Keratinocyte (primary cell): ENCODE data around the gene LTBR. TPM values are rescaled to one million over a fixed set of nuclear protein-coding genes. Genes with fewer than 3 reads are reported as not detected.
A peak's percentile ranks its signal among the peaks of the same experiment; 100 is the strongest.

Experiments
- DNase-seq: peaks from one replicate; pipeline ENCODE4 v3.0.0-alpha.2; 2011; ENCODE audit warnings: low read depth, missing footprints, low spot score
- FAIRE-seq: peaks from 2 replicates; lab custom pipeline; 2011; peaks lifted over from hg19 to GRCh38; lab: Jason Lieb, UNC
- H2AFZ ChIP-seq: 2 replicates; pipeline ENCODE4 v1.6.0; 2012; ENCODE audit warnings: low read length, control low read depth, inconsistent platforms; ENCODE audit not compliant: control insufficient read depth
- H3K27ac ChIP-seq: 2 replicates; pipeline ENCODE4 v1.5.1; 2011; ENCODE audit warnings: low read length; ENCODE audit not compliant: control insufficient read depth, insufficient read depth
- H3K27me3 ChIP-seq: 3 replicates; pipeline ENCODE4 v1.6.0; 2011; ENCODE audit warnings: low read length; ENCODE audit not compliant: control insufficient read depth, insufficient read depth; ENCODE audit errors: extremely low read depth
- H3K36me3 ChIP-seq, 2 experiments: 2 replicates in 1 of 2; 3 replicates in 1 of 2; pipeline ENCODE4 v1.5.1; 2011; ENCODE audit warnings: low read length in 2 of 2, mild to moderate bottlenecking in 1 of 2; ENCODE audit not compliant: control insufficient read depth in 2 of 2, insufficient read depth in 2 of 2; ENCODE audit errors: extremely low read depth in 1 of 2
- H3K4me1 ChIP-seq: 3 replicates; pipeline ENCODE4 v1.5.1; 2011; ENCODE audit warnings: low read length; ENCODE audit not compliant: control insufficient read depth, insufficient read depth; ENCODE audit errors: extremely low read depth
- H3K4me2 ChIP-seq: 3 replicates; pipeline ENCODE4 v1.6.0; 2011; ENCODE audit warnings: low read depth, low read length; ENCODE audit not compliant: control insufficient read depth, insufficient read depth; ENCODE audit errors: extremely low read depth
- H3K4me3 ChIP-seq, 3 experiments: fragments of 200-600 bp in 1 of 3; sonication (generic) in 1 of 3; 2 replicates in 2 of 3; 3 replicates in 1 of 3; pipeline ENCODE4 v1.5.1; 2011 to 2016; ENCODE audit warnings: low read length in 3 of 3, mild to moderate bottlenecking in 3 of 3, control low read depth in 2 of 3, inconsistent platforms in 1 of 3, low read depth in 1 of 3, mixed read lengths in 1 of 3, mixed run types in 1 of 3, moderate library complexity in 1 of 3; ENCODE audit not compliant: control insufficient read depth in 2 of 3, insufficient read depth in 2 of 3; ENCODE audit errors: extremely low read depth in 1 of 3
- H3K79me2 ChIP-seq: 2 replicates; pipeline ENCODE4 v1.6.0; 2012; ENCODE audit warnings: low read length; ENCODE audit not compliant: control insufficient read depth, insufficient read depth
- H3K9ac ChIP-seq: 3 replicates; pipeline ENCODE4 v1.6.0; 2011; ENCODE audit warnings: low read length; ENCODE audit not compliant: control insufficient read depth, insufficient read depth; ENCODE audit errors: extremely low read depth
- H3K9me1 ChIP-seq: 3 replicates; pipeline ENCODE4 v1.6.0; 2011; ENCODE audit warnings: low read length; ENCODE audit not compliant: control insufficient read depth, insufficient read depth; ENCODE audit errors: extremely low read depth
- H3K9me3 ChIP-seq: 2 replicates; pipeline ENCODE4 v1.5.1; 2012; ENCODE audit warnings: low read depth, low read length; ENCODE audit not compliant: control insufficient read depth
- H4K20me1 ChIP-seq: 3 replicates; pipeline ENCODE4 v1.6.0; 2011; ENCODE audit warnings: low read length; ENCODE audit not compliant: control insufficient read depth, insufficient read depth; ENCODE audit errors: extremely low read depth
- EZH2 ChIP-seq: IDR thresholded peaks from one replicate; pipeline ENCODE4 v1.6.1; 2012; ENCODE audit warnings: inconsistent platforms, mild to moderate bottlenecking, low read length, moderate library complexity
- dilution Hi-C: fragments of 300-500 bp; cut with MboI; formaldehyde crosslinking; loops from one replicate; pipeline ENCODE4 v1.7.0; 2020; ENCODE audit warnings: low sequenced_read_pairs; ENCODE audit not compliant: extremely low pct_ligation_motif_present
- polyA plus RNA-seq, 5 experiments: library from polyadenylated mRNA; depleted of rRNA in 3 of 5; stranded (reverse) in 3 of 5; stranded (forward) in 1 of 5; unstranded in 1 of 5; fragments of >200 nt; gene quantifications; 1 replicate in 1 of 5; 2 replicates in 3 of 5; 3 replicates in 1 of 5; pipeline versions ENCODE4 v1.2.1 to v1.2.3, GENCODE V29; 2011 to 2012; ENCODE audit warnings: missing spikeins in 2 of 5, low read depth in 1 of 5, low replicate concordance in 1 of 5
- TF ChIP-seq, protein P1 (sequence below), 3 experiments: IDR thresholded peaks in 1 of 3; conservative IDR thresholded peaks in 1 of 3; optimal IDR thresholded peaks in 1 of 3; 2 replicates in 2 of 3; 3 replicates in 1 of 3; pipeline versions ENCODE3 to v1.5.1; 2011; ENCODE audit warnings: low read length in 3 of 3, mild to moderate bottlenecking in 3 of 3, moderate library complexity in 2 of 3, control low read depth in 1 of 3, inconsistent platforms in 1 of 3; ENCODE audit not compliant: insufficient read depth in 2 of 3; ENCODE audit errors: extremely low read depth in 1 of 3

The LTBR gene
- polyA plus RNA-seq, 1 donor (not counting 4 experiments of a cell fraction or from before 2014, with no cell fraction given): 42.7 TPM

DNA sequence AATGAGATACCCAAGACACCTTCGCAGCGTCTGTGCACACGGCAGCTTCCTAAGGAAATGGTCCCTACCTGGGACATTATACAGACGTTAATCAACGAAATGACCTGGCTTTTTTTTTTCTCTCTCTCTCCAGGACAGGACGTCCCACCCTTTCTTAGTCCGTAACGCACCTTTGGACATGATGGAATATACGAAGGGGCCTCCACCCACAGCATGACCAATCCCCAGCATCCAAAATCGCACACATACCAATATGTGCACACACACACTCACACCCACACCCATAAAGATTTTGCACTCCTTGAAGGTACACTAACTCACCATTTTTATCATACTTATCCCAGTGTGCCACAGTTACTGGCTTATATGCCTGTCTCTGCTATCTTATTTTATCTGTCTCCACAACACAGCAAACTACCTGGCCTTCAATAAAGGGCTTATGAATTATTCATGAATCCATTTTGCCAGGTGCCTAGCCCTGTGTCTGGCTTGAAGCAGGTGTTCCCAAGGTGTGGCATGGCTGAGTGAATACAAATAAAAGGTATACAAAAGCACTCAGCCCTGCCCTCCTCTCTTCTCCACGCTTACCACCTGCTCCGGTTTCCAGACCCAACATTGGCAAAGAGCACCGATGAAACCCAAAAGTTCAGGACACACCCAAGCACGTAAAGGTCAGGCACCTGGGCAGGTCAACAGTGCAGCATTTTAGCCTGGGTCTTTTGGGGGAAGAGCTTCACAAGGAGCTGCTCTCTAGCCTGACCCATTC is 10.8 kb upstream of the LTBR start:
- H2AFZ ChIP-seq: peak overlapping the region; percentile 55
- H3K36me3 ChIP-seq: no peaks in the 10 kb centered on the region
- dilution Hi-C loops: no loop called here
- H3K4me2 ChIP-seq: peak overlapping the region; percentile 86
- H4K20me1 ChIP-seq: no peaks in the 10 kb centered on the region
- no peaks in the 10 kb centered on the region for H3K9me3 ChIP-seq
- peak overlapping the region; percentile 14 to 58 (median 20) for H3K4me3 ChIP-seq
- H3K9me1 ChIP-seq: no peaks in the 10 kb centered on the region
- peaks cover 20% of the 10 kb centered on the region for H3K79me2 ChIP-seq
- TF ChIP-seq EZH2: no peak
- TF ChIP-seq, protein P1, sequence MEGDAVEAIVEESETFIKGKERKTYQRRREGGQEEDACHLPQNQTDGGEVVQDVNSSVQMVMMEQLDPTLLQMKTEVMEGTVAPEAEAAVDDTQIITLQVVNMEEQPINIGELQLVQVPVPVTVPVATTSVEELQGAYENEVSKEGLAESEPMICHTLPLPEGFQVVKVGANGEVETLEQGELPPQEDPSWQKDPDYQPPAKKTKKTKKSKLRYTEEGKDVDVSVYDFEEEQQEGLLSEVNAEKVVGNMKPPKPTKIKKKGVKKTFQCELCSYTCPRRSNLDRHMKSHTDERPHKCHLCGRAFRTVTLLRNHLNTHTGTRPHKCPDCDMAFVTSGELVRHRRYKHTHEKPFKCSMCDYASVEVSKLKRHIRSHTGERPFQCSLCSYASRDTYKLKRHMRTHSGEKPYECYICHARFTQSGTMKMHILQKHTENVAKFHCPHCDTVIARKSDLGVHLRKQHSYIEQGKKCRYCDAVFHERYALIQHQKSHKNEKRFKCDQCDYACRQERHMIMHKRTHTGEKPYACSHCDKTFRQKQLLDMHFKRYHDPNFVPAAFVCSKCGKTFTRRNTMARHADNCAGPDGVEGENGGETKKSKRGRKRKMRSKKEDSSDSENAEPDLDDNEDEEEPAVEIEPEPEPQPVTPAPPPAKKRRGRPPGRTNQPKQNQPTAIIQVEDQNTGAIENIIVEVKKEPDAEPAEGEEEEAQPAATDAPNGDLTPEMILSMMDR (optimal IDR thresholded peaks at IDR 0.05 in 1 of 3, IDR thresholded peaks at IDR 0.05 in 1 of 3, conservative IDR thresholded peaks at IDR 0.05 in 1 of 3; ENCODE audit: extremely low read depth in 1 of 3, insufficient read depth in 2 of 3, low read length in 3 of 3): no peak
- peaks cover 89% of the 10 kb centered on the region for H3K4me1 ChIP-seq
- H3K27ac ChIP-seq: peak overlapping the region; percentile 95
- H3K27me3 ChIP-seq: no peaks in the 10 kb centered on the region
- H3K9ac ChIP-seq: peak overlapping the region; percentile 83
- FAIRE-seq: peak; percentile 70
- no peak for DNase-seq

DNA sequence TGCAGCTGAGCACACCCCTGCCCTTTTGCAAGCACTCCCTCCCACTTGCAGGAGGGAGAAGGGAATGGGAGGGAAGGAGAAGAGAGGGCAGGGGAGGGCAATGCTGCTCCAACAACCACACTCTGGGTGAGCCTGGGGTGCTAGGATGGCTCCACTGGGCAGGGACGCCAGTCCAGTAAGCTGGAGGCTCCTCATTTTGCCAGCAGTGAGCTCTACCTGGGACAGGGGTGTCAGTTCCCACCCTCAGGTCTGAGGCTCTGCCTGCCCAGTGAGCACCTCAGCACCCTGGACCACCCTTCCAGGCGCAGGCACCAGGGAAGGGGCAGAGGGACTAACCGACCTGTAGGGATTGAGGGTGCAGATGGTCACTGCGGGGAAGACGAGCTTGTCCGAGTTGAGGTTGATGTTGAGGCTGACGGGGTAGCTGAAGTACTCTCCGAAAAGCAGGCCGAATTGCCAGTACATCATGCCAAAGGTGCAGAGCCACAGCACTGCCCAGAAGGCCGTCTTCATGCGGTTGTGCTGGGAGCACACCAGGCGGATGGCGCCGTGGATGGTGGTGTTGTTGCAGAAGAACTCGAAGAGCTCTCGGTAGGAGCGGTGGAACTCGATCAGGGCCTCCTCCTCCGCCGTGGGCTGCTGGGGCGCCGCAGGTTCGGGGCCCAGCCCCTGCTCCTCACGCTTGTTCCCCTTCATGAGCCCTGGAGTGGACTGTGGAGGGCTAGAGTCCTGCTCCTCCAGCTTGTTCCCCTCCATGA is 9.8 kb upstream of the LTBR start:
- H3K9ac ChIP-seq: peak overlapping the region; percentile 44
- no peaks in the 10 kb centered on the region for H3K9me1 ChIP-seq
- dilution Hi-C loops: no loop called here
- DNase-seq (no peak), FAIRE-seq (no peak)
- H3K27me3 ChIP-seq: no peaks in the 10 kb centered on the region
- H3K4me1 ChIP-seq: peaks cover 82% of the 10 kb centered on the region
- peaks cover 20% of the 10 kb centered on the region for H3K79me2 ChIP-seq
- no peaks in the 10 kb centered on the region for H3K9me3 ChIP-seq
- H3K4me2 ChIP-seq: peak overlapping the region; percentile 86
- peak overlapping the region; percentile 95 for H3K27ac ChIP-seq
- no peak overlapping the region for H2AFZ ChIP-seq
- H4K20me1 ChIP-seq: no peaks in the 10 kb centered on the region
- H3K4me3 ChIP-seq: peak overlapping the region; percentile 14 to 58 (median 20)
- TF ChIP-seq EZH2: no peak
- TF ChIP-seq, protein P1 (optimal IDR thresholded peaks at IDR 0.05 in 1 of 3, IDR thresholded peaks at IDR 0.05 in 1 of 3, conservative IDR thresholded peaks at IDR 0.05 in 1 of 3; ENCODE audit: extremely low read depth in 1 of 3, insufficient read depth in 2 of 3, low read length in 3 of 3): no peak
- no peaks in the 10 kb centered on the region for H3K36me3 ChIP-seq
